GM12891 (cell line): Measurements from ENCODE around the gene CTPS1.

Experiments
- POLR2A ChIP-seq: IDR thresholded peaks from 2 replicates; pipeline ENCODE4 v1.6.1; 2011; ENCODE audit warnings: low read depth, low read length, control low read depth
- POLR2AphosphoS5 ChIP-seq: IDR thresholded peaks from 2 replicates; pipeline ENCODE4 v1.6.1; 2011; ENCODE audit warnings: low read depth, low read length, control low read depth
- SPI1 ChIP-seq: IDR thresholded peaks from 2 replicates; pipeline ENCODE4 v1.6.1; 2011; ENCODE audit warnings: low read depth, low read length, control low read depth

- TF ChIP-seq POLR2A (no peak), SPI1 (no peak), POLR2AphosphoS5 (no peak)
Observed at GRCh38 chr1:41046347-41046775, 66.9 kb downstream of the CTPS1 start.
